Adrenal gland (tissue), 12 donors: ENCODE measurements around the gene IGSF1. TPM values are rescaled to one million over a fixed set of nuclear protein-coding genes. Genes with fewer than 3 reads are reported as not detected.

Experiments used
- DNase-seq, 7 donors: peaks; one replicate each; pipeline ENCODE4 v3.0.0-alpha.2; 2019 to 2020
- H3K27ac ChIP-seq, 5 donors: fragments of 200-600 bp; sonication (generic) in 4 of 5; 1 replicate in 3 of 5; 2 replicates in 2 of 5; pipeline versions ENCODE4 v1.5.1 to v1.8.0; 2016 to 2020; ENCODE audit warnings: mild to moderate bottlenecking in 1 of 5
- H3K27me3 ChIP-seq: fragments of 200-600 bp; 2 replicates; pipeline ENCODE4 v1.8.0; 2021
- H3K36me3 ChIP-seq, 2 donors: fragments of 200-600 bp; replicated peaks in 1 of 2; 1 replicate in 1 of 2; 2 replicates in 1 of 2; pipeline versions ENCODE4 v1.5.1 to v1.8.0; 2018 to 2022
- H3K4me1 ChIP-seq, 2 donors: fragments of 200-600 bp; replicated peaks in 1 of 2; 1 replicate in 1 of 2; 2 replicates in 1 of 2; pipeline versions ENCODE4 v1.5.1 to v1.8.0; 2018 to 2021
- H3K4me3 ChIP-seq, 4 donors: fragments of 200-600 bp; sonication (generic) in 3 of 4; one replicate each; pipeline ENCODE4 v1.5.1; 2016 to 2018
- H3K9me3 ChIP-seq, 3 donors: fragments of 200-600 bp; sonication (generic) in 1 of 3; replicated peaks in 1 of 3; 1 replicate in 2 of 3; 2 replicates in 1 of 3; pipeline versions ENCODE4 v1.5.1 to v1.8.0; 2016 to 2021
- POLR2A ChIP-seq, 2 donors: fragments of 450-650 bp; IDR thresholded peaks; one replicate each; pipeline ENCODE4 v1.6.1; 2017; ENCODE audit warnings: antibody characterized with exemption in 2 of 2, mild to moderate bottlenecking in 2 of 2, moderate library complexity in 1 of 2
- WGBS, 4 donors: extraction: QIAGEN DNeasy Blood & Tissue Kit in 2 of 4; methylation state at CpG; one replicate each; pipeline versions ENCODE4 v1.1.5 to v1.1.7; 2013 to 2017; 5-methylcytosine and 5-hydroxymethylcytosine counted together
- intact Hi-C, 2 donors: fragments of 100-400 bp; cut with DNase I; formaldehyde crosslinking; loops; one replicate each; pipeline versions ENCODE4 v1.14.1 to v1.15.0; 2022 to 2023
- polyA plus RNA-seq, 3 donors: library from polyadenylated mRNA; stranded (reverse); fragments of 200-250 nt in 2 of 3; fragments of 350-450 nt in 1 of 3; fragmentation: Illumina TruSeq in 1 of 3; extraction: RNeasy Lipid Tissue Mini Kit (QIAGEN cat#74804) in 1 of 3; gene quantifications; one replicate each; pipeline ENCODE4 v1.2.3, GENCODE V29; 2013 to 2014
- total RNA-seq, 9 donors: library from RNA; depleted of rRNA in 4 of 9; stranded (reverse); fragments of >200 nt in 4 of 9; fragments of 120-200 nt in 1 of 9; fragmentation: NEBNext Ultra II Directional in 1 of 9; extraction: Animal tissue kit (Norgen Biotek cat#: 25700) in 1 of 9; gene quantifications; one replicate each; pipeline versions ENCODE4 v1.1.0 to v1.2.4, GENCODE V29; 2013 to 2023
- TF ChIP-seq, protein P1 (sequence below), 6 experiments: fragments of 450-650 bp in 4 of 6; fragments of 200-600 bp in 2 of 6; sonication (generic) in 1 of 6; IDR thresholded peaks; 1 replicate in 5 of 6; 2 replicates in 1 of 6; pipeline versions ENCODE4 v1.5.1 to v1.8.0; 2016 to 2021; ENCODE audit warnings: antibody characterized with exemption in 6 of 6, mild to moderate bottlenecking in 2 of 6, moderate library complexity in 1 of 6
- donor health status: healthy with polysubstance abuse.
- donor health status: Bipolar disorder and iron deficiency.
- donor health status: DM: yes; HTN: yes; CAD: no.
- donor health status: DM: no; HTN: no; CAD: no.
- donor health status: DM: no; HTN: no; CAD: no.
- donor health status: DM: yes; HTN: yes; CAD: no.

IGSF1 gene
- total and polyA plus RNA-seq, 12 donors, result 0.19 to 19.8 (median 2.5) TPM

DNA sequence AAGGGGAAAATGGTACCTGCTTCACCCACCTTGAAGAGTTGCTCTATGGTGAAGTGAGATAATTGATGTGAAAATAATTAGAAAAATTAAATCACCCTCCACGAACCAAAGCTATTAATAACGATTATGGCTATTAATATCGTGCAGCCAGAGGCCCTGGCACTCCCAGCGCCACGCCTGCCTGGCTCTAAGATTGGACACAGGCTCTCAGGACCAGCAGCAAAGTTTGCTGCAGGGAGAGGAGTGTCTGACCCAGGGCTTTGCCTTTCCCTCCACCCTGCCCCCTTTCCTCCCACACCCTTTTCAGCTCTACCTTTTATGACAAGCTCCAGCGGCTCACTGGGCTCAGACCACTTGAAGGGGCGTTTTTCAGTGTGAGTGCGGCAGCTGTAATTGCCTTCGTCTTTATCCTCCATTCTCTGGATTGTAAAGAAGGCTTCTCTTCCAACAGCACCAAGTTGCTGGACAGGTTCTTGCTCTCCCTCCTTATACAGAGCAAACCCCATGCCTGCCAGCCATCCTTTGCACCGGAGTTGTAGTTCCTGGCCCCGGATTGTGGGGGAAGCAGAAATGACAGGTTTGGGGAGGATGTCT, 11.5 kb downstream of the IGSF1 start:
- DNase-seq, result no peak
- TF ChIP-seq, protein P1, sequence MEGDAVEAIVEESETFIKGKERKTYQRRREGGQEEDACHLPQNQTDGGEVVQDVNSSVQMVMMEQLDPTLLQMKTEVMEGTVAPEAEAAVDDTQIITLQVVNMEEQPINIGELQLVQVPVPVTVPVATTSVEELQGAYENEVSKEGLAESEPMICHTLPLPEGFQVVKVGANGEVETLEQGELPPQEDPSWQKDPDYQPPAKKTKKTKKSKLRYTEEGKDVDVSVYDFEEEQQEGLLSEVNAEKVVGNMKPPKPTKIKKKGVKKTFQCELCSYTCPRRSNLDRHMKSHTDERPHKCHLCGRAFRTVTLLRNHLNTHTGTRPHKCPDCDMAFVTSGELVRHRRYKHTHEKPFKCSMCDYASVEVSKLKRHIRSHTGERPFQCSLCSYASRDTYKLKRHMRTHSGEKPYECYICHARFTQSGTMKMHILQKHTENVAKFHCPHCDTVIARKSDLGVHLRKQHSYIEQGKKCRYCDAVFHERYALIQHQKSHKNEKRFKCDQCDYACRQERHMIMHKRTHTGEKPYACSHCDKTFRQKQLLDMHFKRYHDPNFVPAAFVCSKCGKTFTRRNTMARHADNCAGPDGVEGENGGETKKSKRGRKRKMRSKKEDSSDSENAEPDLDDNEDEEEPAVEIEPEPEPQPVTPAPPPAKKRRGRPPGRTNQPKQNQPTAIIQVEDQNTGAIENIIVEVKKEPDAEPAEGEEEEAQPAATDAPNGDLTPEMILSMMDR (IDR thresholded peaks at IDR 0.05), result no peak

DNA sequence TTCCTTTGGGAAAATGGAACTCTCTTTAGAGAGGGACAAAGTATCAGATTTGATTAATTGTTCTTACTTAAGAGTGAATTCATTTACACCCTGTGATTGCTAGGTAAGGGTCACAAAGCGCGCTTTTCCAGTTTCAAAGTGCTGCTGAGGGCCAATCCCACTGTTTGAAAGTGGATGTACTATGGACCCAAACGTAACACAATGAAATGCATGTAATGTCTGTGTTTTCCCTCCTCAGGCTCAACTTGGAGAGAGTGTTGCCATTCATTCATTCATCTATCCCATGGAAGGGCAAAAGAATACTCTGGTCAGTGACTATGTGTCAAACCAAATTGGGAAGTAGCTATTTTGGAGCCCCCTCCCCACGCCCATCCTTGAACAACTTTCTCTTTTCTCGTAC, 16.1 kb downstream of the IGSF1 start:
- intact Hi-C loops, result no loop called here
- 79 to 94% (median 89%) methylated on average over 5 of the region's 5 CpGs for WGBS, 4 donors
- TF ChIP-seq POLR2A (IDR thresholded peaks at IDR 0.05), result no peak
- TF ChIP-seq, protein P1 (IDR thresholded peaks at IDR 0.05), result no peak
- Histone ChIP-seq H3K27me3 (peaks cover 9% of the 10 kb centered on the region), H3K4me3 (no peak overlapping the region), H3K27ac (no peak overlapping the region), H3K4me1 (no peaks in the 10 kb centered on the region), H3K36me3 (no peaks in the 10 kb centered on the region), H3K9me3 (no peaks in the 10 kb centered on the region)
- no peak for DNase-seq

More for the DNA sequence above, 11.5 kb downstream of the IGSF1 start:
- no peak overlapping the region for H3K4me3 ChIP-seq
- no peaks in the 10 kb centered on the region for H3K36me3 ChIP-seq
- peaks cover 15% of the 10 kb centered on the region for H3K27me3 ChIP-seq
- no peaks in the 10 kb centered on the region for H3K9me3 ChIP-seq
- intact Hi-C loops, result no loop called here
- H3K4me1 ChIP-seq, result no peaks in the 10 kb centered on the region
- 50 to 57% (median 51%) methylated on average over 11 of the region's 11 CpGs for WGBS, 4 donors
- no peak overlapping the region for H3K27ac ChIP-seq

DNA sequence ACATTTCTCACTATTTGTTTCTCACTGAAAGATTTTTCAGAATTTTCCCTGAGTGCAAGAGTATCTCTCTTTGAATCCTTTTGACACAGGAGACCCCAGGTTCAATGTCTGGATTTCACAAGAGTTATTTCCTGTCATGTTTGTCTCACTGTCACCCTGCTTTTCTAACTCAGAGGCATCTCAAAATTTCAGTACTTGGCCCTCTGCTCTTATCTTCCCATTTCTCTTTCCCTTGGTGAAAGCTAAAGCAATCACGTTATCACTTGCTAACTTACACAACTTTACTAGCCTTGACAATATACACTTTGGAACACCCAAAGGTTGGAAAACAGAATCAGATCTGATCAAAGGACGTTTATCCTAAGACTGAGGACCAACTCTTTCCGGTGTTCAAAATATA, 17.3 kb downstream of the IGSF1 start:
- intact Hi-C loops, result no loop called here
- 36 to 51% (median 45%) methylated on average over 3 of the region's 3 CpGs for WGBS, 4 donors

DNA sequence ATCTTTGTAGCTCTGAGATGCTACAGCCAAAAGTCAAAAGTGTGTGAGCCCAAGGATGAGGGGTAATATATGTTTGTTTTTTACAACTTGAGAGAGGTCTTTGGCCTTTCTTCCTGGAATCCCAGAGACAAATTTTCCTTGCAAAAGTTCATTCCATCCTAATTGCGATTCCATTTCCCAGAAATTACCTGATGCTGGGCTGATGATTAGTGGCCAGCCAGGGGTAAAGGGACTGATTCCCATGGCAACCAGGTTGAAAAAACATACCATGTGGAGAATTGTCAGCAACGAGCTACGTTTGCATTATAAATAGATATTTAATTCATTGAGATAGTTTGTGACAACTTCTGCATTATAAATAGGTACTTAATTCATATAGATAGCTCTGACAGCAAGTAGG, 17.8 kb downstream of the IGSF1 start:
- Histone ChIP-seq H3K4me1 (no peaks in the 10 kb centered on the region), H3K27me3 (peaks cover 9% of the 10 kb centered on the region), H3K4me3 (no peak overlapping the region), H3K27ac (no peak overlapping the region), H3K36me3 (no peaks in the 10 kb centered on the region), H3K9me3 (no peaks in the 10 kb centered on the region)
- WGBS, 4 donors, result 18 to 34% (median 31%) methylated on average over 3 of the region's 3 CpGs
- TF ChIP-seq, protein P1 (IDR thresholded peaks at IDR 0.05), result no peak
- no peak for TF ChIP-seq POLR2A (IDR thresholded peaks at IDR 0.05)
- no peak for DNase-seq
- intact Hi-C loops, result no loop called here

More for the DNA sequence above, 17.3 kb downstream of the IGSF1 start:
- Histone ChIP-seq H3K4me1 (no peaks in the 10 kb centered on the region), H3K27ac (no peak overlapping the region), H3K36me3 (no peaks in the 10 kb centered on the region), H3K27me3 (peaks cover 9% of the 10 kb centered on the region), H3K4me3 (no peak overlapping the region), H3K9me3 (no peaks in the 10 kb centered on the region)
- TF ChIP-seq, protein P1 (IDR thresholded peaks at IDR 0.05), result no peak
- no peak for TF ChIP-seq POLR2A (IDR thresholded peaks at IDR 0.05)
- no peak for DNase-seq
